ENCODE data around the gene TRIM28.
"Not testable (repeated sequence)": the region's sequence is repeated elsewhere in the genome, so short reads cannot be mapped to it uniquely, and the experiment has no call there.

Gene TRIM28

DNA sequence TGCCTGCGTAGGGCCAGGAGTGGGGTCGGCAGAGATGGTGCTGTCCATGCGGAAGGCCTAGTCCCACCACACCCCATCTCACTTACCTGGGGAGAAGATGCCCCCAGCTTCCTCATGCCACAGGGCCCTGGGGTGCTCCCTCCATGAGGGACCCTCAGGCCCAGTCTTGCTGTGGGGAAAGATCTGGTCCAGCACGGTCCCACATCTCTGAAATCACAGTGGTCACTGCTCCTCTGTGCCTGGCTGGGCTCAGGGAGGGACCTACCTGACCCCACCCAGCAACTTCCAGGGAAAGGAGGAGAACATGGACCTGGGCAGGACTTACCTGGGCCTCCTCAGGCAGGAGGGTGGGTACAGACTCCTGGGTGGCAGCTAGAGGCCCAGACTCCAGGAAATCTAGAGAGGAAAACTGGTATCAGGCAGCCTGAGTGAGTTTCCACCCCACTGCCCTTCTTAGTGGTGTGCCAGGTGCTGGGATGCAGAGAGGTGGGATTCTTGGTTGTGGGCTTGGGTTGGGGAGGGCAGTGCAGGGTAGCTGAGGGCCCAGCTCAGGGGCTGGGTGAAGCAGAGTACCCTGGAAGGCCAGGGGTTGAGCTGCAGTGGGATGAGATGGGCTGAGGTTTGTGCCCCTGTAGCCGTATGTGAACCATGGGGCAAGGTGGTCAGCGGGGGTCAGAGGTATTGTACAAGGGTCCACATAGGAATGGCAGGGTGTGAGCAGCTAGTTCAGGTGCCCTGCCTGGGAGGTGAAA is 25.5 kb downstream of the TRIM28 start:
- H3K27ac ChIP-seq (ENCODE audit: low read length) = no peak overlapping the region
- H3K4me3 ChIP-seq (ENCODE audit: low read depth in 1 of 2, low read length in 2 of 2) = no peak overlapping the region
- H3K27me3 ChIP-seq (ENCODE audit: low read depth, low read length) = no peaks in the 10 kb centered on the region
- peaks cover 9 to 16% of the 10 kb centered on the region in 2 donors for H3K4me1 ChIP-seq (ENCODE audit: control insufficient read depth in 1 of 2, insufficient read depth in 2 of 2, low read length in 2 of 2)
- peaks cover 15 to 26% of the 10 kb centered on the region in 2 donors for H3K36me3 ChIP-seq (ENCODE audit: control insufficient read depth in 1 of 2, insufficient read depth in 2 of 2, low read length in 2 of 2)
- H3K9me3 ChIP-seq (ENCODE audit: control insufficient read depth in 1 of 2, low read length in 2 of 2) = no peaks in the 10 kb centered on the region

DNA sequence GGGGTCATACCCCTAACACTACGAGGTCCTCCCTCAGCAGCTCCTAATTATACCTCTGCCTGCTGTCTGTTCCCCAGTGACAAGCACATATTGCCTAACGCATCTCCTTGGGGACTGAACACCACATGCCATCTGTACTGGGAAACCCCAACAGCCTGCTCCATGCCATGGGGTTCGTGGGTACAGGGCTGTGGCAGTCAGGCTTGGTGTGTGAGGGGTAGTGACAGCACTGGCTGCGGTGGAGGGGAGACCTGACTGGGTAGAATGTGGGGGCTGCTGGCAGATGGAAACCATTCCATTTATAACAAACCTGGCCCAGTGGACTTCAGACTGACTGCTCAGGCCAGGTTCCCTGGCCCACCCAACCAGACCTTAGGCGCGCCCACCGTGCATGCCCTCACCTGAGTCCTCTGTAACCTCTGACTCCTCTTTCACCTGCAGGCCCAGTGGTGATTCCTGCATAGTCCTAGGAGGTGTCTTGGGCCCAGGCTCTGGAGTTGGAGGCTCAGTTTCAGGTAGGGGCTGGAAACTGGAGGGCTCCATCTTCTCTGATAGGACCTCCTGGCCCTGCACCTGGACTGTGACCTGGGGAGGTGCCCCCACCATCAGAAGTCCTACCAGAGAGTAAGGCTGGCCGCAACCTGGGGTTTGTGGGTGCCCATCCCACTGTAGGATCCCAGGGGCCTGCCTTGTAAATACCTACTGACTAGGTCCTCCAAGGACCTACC is 26.2 kb downstream of the TRIM28 start:
- Histone ChIP-seq H3K4me3 (ENCODE audit: low read depth in 1 of 2, low read length in 2 of 2) (no peak overlapping the region), H3K4me1 (ENCODE audit: control insufficient read depth in 1 of 2, insufficient read depth in 2 of 2, low read length in 2 of 2) (peaks cover 9 to 20% of the 10 kb centered on the region in 2 donors), H3K27ac (ENCODE audit: low read length) (no peak overlapping the region), H3K27me3 (ENCODE audit: low read depth, low read length) (no peaks in the 10 kb centered on the region), H3K9me3 (ENCODE audit: control insufficient read depth in 1 of 2, low read length in 2 of 2) (no peaks in the 10 kb centered on the region), H3K36me3 (ENCODE audit: control insufficient read depth in 1 of 2, insufficient read depth in 2 of 2, low read length in 2 of 2) (peaks cover 15 to 26% of the 10 kb centered on the region in 2 donors)

DNA sequence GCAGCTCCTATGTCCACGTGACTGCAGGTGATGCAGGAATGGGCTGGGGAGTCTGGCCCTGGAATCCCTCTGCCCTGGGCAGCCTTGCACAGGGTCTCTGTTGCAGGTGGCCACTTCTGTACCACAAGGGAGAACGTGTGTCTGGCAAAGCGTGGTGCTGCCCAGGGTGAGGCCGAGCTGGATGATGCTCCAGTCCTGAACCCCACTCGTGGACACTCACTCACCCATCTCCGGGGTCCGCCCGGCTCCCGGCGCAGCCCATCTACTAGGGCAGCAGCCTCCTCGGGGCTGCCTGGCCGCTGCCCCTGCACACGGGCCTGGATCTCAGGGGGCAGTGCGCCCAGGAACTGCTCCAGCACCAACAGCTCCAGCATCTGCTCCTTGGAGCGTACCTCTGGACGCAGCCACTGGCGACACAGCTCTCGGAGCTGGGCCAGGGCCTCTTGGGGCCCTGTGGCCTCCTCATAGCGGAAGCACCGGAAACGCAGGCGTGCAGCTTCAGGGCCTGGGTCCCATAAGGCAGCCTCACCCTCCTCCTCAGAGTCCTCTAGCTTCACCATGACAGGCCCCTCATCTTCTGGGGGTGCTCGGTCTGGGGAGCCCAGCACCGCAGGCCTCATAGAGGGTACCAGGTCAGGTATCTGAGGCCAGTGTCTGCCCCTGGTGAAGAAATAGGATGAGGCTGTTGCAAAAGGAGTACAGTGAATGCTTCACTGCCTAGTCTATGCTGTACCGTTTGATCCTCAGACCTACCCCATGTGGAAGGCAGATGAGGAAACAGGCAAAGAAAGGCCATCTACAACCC is 27.1 kb downstream of the TRIM28 start:
- Histone ChIP-seq H3K27me3 (ENCODE audit: low read depth, low read length) (no peaks in the 10 kb centered on the region), H3K27ac (ENCODE audit: low read length) (no peak overlapping the region), H3K4me3 (ENCODE audit: low read depth in 1 of 2, low read length in 2 of 2) (no peak overlapping the region), H3K9me3 (ENCODE audit: control insufficient read depth in 1 of 2, low read length in 2 of 2) (no peaks in the 10 kb centered on the region), H3K36me3 (ENCODE audit: control insufficient read depth in 1 of 2, insufficient read depth in 2 of 2, low read length in 2 of 2) (peaks cover 15 to 26% of the 10 kb centered on the region in 2 donors), H3K4me1 (ENCODE audit: control insufficient read depth in 1 of 2, insufficient read depth in 2 of 2, low read length in 2 of 2) (peaks cover 9 to 20% of the 10 kb centered on the region in 2 donors)

DNA sequence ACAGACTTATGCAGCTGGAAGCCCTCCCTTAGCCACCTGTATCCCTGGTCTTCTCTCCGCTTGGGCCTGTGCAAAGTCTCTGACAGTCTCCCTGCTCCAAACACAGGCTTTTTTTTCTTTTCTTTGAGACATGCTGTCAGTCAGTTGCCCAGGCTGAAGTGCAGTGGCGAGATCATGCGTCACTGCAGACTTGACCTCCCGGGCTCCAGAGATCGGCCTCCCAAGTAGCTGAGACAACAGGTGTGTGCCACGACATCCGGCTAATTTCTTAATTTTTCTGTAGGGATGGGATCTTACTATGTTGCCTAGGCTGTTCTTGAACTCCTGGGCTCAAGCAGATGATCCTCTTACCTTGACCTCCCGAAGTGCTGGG is 27.7 kb downstream of the TRIM28 start:
- H3K27ac ChIP-seq (ENCODE audit: low read length) = no peak overlapping the region
- H3K4me3 ChIP-seq (ENCODE audit: low read depth in 1 of 2, low read length in 2 of 2) = no peak overlapping the region
- H3K27me3 ChIP-seq (ENCODE audit: low read depth, low read length) = no peaks in the 10 kb centered on the region
- H3K36me3 ChIP-seq (ENCODE audit: control insufficient read depth in 1 of 2, insufficient read depth in 2 of 2, low read length in 2 of 2) = peaks cover 15 to 25% of the 10 kb centered on the region in 2 donors
- H3K9me3 ChIP-seq (ENCODE audit: control insufficient read depth in 1 of 2, low read length in 2 of 2) = no peaks in the 10 kb centered on the region
- H3K4me1 ChIP-seq (ENCODE audit: control insufficient read depth in 1 of 2, insufficient read depth in 2 of 2, low read length in 2 of 2) = peaks cover 9 to 20% of the 10 kb centered on the region in 2 donors

DNA sequence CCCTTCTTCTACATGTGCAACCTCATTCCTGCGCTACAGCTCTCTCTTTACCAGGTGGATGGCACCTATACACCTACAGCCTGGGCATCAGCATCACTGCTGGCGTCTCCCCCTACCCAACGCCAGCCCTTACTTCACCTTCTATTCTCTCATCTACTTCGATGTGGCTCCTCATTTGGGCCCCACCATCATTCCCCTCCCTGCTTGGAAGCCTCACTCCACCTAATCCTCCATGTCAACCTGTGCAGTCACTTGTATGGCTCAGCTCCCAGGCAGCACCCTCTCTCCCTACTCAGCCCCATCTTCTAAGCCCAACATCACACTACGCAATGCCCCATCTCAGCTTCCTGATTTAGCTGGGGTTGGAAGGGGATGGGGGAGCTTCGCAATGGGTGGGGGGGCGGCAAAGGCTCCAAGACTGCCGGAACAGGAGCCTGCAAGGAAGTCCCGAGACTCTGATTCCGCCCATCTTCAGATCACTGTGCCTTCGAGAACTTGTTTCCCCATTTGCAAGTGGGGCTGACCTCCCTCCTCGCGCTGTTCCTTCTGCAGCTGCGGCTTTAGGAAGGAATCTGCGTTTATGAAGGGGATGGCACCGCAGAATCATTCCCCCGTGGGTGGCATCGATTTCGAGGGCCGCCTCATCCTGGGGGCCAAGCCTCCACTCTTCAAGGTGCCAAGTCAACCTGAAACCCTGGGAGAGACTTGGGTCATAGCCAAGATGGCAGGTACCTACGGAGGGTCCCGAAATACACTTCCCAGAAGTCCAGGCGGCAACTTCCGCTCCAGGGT is 28.4 kb downstream of the TRIM28 start:
- H3K4me1 ChIP-seq (ENCODE audit: control insufficient read depth in 1 of 2, insufficient read depth in 2 of 2, low read length in 2 of 2) = peaks cover 9 to 20% of the 10 kb centered on the region in 2 donors
- peaks cover 15 to 20% of the 10 kb centered on the region in 2 donors for H3K36me3 ChIP-seq (ENCODE audit: control insufficient read depth in 1 of 2, insufficient read depth in 2 of 2, low read length in 2 of 2)
- H3K27me3 ChIP-seq (ENCODE audit: low read depth, low read length) = no peaks in the 10 kb centered on the region
- H3K9me3 ChIP-seq (ENCODE audit: control insufficient read depth in 1 of 2, low read length in 2 of 2) = no peaks in the 10 kb centered on the region
- peak overlapping the region; percentile 63 to 87 for H3K4me3 ChIP-seq (ENCODE audit: low read depth in 1 of 2, low read length in 2 of 2)
- H3K27ac ChIP-seq (ENCODE audit: low read length) = peak overlapping the region; percentile 96

DNA sequence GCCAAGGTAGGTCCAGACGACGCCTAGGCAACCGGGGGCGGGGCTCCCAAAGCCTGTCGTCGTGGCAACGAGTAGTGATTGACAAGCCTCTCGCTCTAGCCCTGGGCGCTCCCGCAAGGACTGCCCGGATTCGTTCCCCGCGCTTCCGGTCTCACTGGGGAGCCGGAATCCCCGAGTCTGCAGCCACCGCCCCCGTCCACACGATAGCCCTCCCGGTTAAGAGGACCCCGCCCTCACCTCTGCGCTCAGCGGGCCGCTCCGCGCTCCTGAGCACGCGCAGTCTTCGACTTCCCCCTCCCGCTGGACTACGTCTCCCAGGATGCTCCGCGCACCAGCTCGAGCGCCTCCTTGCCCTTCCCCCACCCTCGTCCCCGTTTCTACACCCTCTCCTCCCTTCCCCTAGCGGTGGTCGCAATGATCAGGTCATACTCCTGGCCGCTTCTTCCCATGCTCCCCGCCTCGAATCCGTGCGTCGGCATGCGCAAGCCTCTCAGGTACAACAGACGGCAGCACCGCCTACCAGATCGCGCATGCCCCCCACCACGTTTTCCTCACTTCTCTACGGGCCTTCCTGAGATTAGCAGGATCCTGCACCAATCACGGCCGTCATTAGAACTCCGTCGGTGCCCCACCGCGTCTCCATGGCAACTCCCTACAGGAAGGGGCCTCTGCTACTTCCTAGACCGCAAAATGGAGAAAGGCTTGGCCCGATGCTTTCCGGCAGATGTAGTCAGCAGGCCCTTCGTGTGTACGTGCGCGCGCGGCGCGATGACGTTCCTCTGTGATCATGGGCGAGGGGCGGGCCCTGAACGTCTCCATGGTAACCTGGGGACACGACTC is 29.2 kb downstream of the TRIM28 start, which contains the start of gene MZF1:
Gene MZF1 (minus strand): TSS at position 518 of the 840 bp plus-strand sequence. CDS start 1,946 bp downstream, outside the sequence.
- Histone ChIP-seq H3K4me1 (ENCODE audit: control insufficient read depth in 1 of 2, insufficient read depth in 2 of 2, low read length in 2 of 2) (peaks cover 9 to 27% of the 10 kb centered on the region in 2 donors), H3K27me3 (ENCODE audit: low read depth, low read length) (no peaks in the 10 kb centered on the region)

DNA sequence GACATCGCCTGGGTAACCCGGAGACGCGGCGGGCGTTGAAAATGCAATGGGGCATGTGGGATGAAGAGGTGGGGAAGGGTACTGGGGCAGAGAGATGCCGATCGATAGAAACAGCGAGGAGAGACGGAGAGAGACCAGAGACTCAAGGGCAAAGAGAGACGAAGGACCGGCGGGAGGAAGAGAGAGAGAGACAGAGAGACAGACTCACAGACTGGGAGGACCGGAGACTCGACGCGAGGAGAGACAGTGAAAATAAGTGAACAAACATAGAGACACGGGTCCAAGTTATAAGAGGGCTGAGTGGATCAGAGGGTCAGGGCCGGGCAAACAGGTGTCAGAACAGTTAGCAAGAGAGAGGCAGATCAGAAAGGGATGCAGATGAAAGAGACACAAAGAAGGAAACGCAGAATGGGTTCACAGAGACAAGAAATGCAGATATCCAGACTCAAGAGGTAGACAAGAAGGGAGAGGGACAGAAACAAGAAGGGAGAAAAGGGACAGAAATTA is 29.8 kb downstream of the TRIM28 start:
- H3K36me3 ChIP-seq (ENCODE audit: control insufficient read depth in 1 of 2, insufficient read depth in 2 of 2, low read length in 2 of 2) = peaks cover 13 to 18% of the 10 kb centered on the region in 2 donors
- no peaks in the 10 kb centered on the region for H3K9me3 ChIP-seq (ENCODE audit: control insufficient read depth in 1 of 2, low read length in 2 of 2)
- no peaks in the 10 kb centered on the region for H3K27me3 ChIP-seq (ENCODE audit: low read depth, low read length)
- peak overlapping the region; percentile 96 for H3K27ac ChIP-seq (ENCODE audit: low read length)
- H3K4me1 ChIP-seq (ENCODE audit: control insufficient read depth in 1 of 2, insufficient read depth in 2 of 2, low read length in 2 of 2) = peaks cover 9 to 27% of the 10 kb centered on the region in 2 donors
- H3K4me3 ChIP-seq (ENCODE audit: low read depth in 1 of 2, low read length in 2 of 2) = peak overlapping the region; percentile 63 to 87

More for the DNA sequence above, 29.2 kb downstream of the TRIM28 start, which contains the start of gene MZF1:
- no peaks in the 10 kb centered on the region for H3K9me3 ChIP-seq (ENCODE audit: control insufficient read depth in 1 of 2, low read length in 2 of 2)
- H3K4me3 ChIP-seq (ENCODE audit: low read depth in 1 of 2, low read length in 2 of 2) = peak within 1 kb of the TSS; percentile 63 to 87
- H3K36me3 ChIP-seq (ENCODE audit: control insufficient read depth in 1 of 2, insufficient read depth in 2 of 2, low read length in 2 of 2) = peaks cover 15 to 18% of the 10 kb centered on the region in 2 donors
- peak within 1 kb of the TSS; percentile 96 for H3K27ac ChIP-seq (ENCODE audit: low read length)

DNA sequence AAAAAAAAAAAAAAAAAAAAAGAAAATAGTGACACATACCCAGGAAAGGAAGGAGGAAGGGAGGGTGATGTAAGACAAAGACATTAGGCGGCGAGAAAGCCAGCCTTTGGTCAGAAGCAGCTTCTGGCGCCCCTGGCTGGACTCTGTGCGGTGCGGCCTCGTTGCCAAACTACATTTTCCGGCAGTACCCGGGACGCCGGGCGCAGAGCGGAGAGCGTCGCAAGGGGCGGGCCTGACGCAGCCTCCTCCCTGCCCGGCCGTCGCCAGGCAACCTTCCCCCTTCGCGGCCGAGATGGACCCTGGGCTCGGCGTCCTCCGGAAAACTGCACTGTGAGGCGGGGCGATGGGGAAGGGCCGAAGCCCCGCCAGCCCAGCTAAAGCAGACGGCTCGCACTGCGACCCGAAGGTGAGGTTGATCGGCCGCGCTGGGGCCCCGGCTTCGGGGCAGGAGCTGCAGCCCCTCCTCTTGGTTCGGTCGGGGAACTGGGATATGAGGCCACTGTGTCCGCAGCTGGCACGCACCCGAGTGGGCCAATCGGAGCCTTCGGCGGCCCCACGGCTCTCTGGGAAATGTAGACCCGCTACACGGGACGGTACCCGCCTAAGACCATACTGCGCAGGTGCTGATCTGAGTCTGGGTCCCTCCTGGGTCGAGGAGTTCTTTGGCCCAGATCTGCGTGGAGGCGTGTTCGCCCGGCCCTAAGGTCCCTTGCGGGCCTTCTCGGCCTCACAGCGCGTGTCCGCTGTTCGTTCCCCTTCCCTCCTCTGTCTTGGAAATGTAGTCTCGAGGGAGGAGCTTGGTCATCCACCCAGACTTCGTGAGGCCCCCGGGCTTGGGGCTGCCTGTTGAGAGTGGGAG is 31.5 kb downstream of the TRIM28 start:
- H3K27ac ChIP-seq (ENCODE audit: low read length) = peak overlapping the region; percentile 97
- peak overlapping the region; percentile 64 to 89 for H3K4me3 ChIP-seq (ENCODE audit: low read depth in 1 of 2, low read length in 2 of 2)
- no peaks in the 10 kb centered on the region for H3K27me3 ChIP-seq (ENCODE audit: low read depth, low read length)
- peaks cover 2 to 11% of the 10 kb centered on the region in 2 donors for H3K36me3 ChIP-seq (ENCODE audit: control insufficient read depth in 1 of 2, insufficient read depth in 2 of 2, low read length in 2 of 2)
- H3K4me1 ChIP-seq (ENCODE audit: control insufficient read depth in 1 of 2, insufficient read depth in 2 of 2, low read length in 2 of 2) = peaks cover 9 to 27% of the 10 kb centered on the region in 2 donors
- H3K9me3 ChIP-seq (ENCODE audit: control insufficient read depth in 1 of 2, low read length in 2 of 2) = no peaks in the 10 kb centered on the region

DNA sequence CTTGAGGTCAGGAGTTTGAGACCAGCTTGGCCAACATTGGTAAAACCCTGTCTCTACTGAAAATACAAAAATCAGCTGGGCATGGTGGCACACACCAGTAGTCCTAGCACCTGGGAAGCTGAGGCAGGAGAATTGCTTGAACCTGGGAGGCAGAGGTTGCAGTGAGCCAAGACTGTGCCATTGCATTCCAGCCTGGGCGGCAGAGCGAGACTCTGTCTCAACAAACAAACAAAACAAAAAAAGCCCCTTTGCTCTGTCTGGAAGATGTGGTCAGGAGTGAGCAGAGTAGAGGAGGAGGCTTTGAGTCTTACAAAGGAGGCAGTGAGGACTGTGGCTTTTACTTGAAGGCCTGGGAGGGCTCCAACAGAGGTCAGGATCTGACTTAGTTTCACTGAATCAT is 33.7 kb downstream of the TRIM28 start:
- Histone ChIP-seq H3K4me1 (ENCODE audit: control insufficient read depth in 1 of 2, insufficient read depth in 2 of 2, low read length in 2 of 2) (peaks cover 6 to 23% of the 10 kb centered on the region in 2 donors), H3K36me3 (ENCODE audit: control insufficient read depth in 1 of 2, insufficient read depth in 2 of 2, low read length in 2 of 2) (peaks cover 7 to 15% of the 10 kb centered on the region in 2 donors)
- H3K27ac ChIP-seq (ENCODE audit: low read length); H3K9me3 ChIP-seq (ENCODE audit: control insufficient read depth in 1 of 2, low read length in 2 of 2); H3K4me3 ChIP-seq (ENCODE audit: low read depth in 1 of 2, low read length in 2 of 2); H3K27me3 ChIP-seq (ENCODE audit: low read depth, low read length): not testable (repeated sequence)

Data from muscle layer of duodenum (tissue), 2 donors.